SK-N-MC (cell line): ENCODE data around the gene SBSN.
A peak's percentile ranks its signal among the peaks of the same experiment; 100 is the strongest.

Source experiments
- DNase-seq: peaks from one replicate; pipeline ENCODE4 v3.0.0-alpha.2; 2011; ENCODE audit warnings: low read depth, low spot score
- H3K27ac ChIP-seq: fragments of 200-600 bp; sonication (generic); 2 replicates; pipeline ENCODE4 v1.5.1; 2016; ENCODE audit warnings: mixed run types
- H3K36me3 ChIP-seq: fragments of 200-600 bp; sonication (generic); 2 replicates; pipeline ENCODE4 v1.6.1; 2017; ENCODE audit warnings: antibody characterized with exemption, low read length, mixed read lengths; ENCODE audit not compliant: insufficient read depth
- H3K4me3 ChIP-seq: fragments of 200-600 bp; sonication (generic); 2 replicates; pipeline ENCODE4 v1.5.1; 2016
- H3K9ac ChIP-seq: fragments of 200-600 bp; sonication (generic); 2 replicates; pipeline ENCODE4 v1.8.0; 2017; ENCODE audit warnings: mixed run types, mixed read lengths; ENCODE audit not compliant: insufficient read length
- H3K9me3 ChIP-seq: fragments of 200-600 bp; sonication (generic); 2 replicates; pipeline ENCODE4 v1.6.1; 2017; ENCODE audit warnings: low read depth, mild to moderate bottlenecking, antibody characterized with exemption, low read length, moderate library complexity, mixed read lengths
- EZH2 ChIP-seq: fragments of 200-600 bp; sonication (generic); IDR thresholded peaks from one replicate; pipeline ENCODE4 v1.6.1; 2017; ENCODE audit warnings: antibody characterized with exemption
- FOXP2 ChIP-seq: optimal IDR thresholded peaks from 2 replicates; pipeline ENCODE3; 2011; ENCODE audit warnings: mild to moderate bottlenecking, moderate library complexity; ENCODE audit not compliant: insufficient read depth; ENCODE audit errors: extremely low read length, control extremely low read depth
- POLR2AphosphoS5 ChIP-seq: IDR thresholded peaks from 2 replicates; pipeline ENCODE4 v1.6.1; 2012; ENCODE audit warnings: mild to moderate bottlenecking, low read depth, low read length, borderline replicate concordance

The SBSN gene

DNA sequence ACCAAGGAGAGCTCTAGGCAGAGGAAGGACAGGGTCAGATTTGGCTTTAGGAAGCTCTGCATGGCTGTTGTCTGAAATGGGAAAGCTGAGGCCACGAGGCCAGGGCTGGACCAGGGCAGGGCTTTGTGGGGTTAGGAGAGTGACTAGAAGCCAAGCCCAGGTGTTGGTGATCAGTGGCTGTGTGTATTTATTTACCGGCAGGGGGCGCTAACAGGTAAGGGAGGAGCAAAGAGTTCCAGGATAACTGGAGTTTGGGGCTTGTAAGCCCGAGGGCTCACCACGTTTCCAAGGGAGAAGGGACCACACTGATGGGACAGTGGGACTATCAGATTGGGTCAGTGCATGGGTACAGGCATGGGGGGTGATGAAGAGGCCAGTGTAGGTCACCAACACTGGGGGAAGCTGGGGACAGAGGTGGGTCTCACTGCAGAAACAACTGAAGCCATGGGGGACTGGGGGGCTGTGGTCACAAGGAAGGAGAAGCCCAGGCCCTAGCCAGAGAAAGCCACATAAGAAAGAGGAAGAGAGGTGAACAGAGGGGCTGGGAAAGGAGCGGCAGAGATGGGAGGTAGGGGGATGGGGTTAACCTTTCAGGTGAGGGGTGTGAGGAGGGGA, 21.2 kb upstream of the SBSN start:
- H3K36me3 ChIP-seq = no peaks in the 10 kb centered on the region; the same call in 1 of the 2 replicates
- DNase-seq = peak; percentile 8
- no peak overlapping the region for H3K4me3 ChIP-seq
- no peak for TF ChIP-seq FOXP2
- no peak for TF ChIP-seq EZH2
- no peak for TF ChIP-seq POLR2AphosphoS5
- H3K9ac ChIP-seq = no peak overlapping the region
- H3K27ac ChIP-seq = no peak overlapping the region
- H3K9me3 ChIP-seq = no peaks in the 10 kb centered on the region

DNA sequence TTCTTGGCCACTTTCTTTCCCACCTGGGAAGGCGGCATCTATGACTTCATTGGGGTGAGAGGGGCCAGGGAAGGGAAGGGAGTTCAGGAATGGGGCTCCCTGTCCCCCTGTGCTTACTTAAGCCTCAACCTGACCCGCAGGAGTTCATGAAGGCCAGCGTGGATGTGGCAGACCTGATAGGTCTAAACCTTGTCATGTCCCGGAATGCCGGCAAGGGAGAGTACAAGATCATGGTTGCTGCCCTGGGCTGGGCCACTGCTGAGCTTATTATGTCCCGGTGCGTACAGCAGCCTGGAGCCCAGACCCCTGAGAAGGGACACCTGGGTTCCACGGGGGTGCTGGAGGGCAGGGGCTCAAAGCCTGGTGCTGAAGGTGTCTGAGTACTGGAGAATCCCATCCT, 18.4 kb upstream of the SBSN start:
- Histone ChIP-seq H3K27ac (no peak overlapping the region), H3K36me3 (no peaks in the 10 kb centered on the region; the same call in 1 of the 2 replicates), H3K9me3 (no peaks in the 10 kb centered on the region), H3K9ac (peak overlapping the region; percentile 96), H3K4me3 (peak overlapping the region; percentile 98)
- no peak for TF ChIP-seq EZH2
- no peak for TF ChIP-seq POLR2AphosphoS5
- no peak for TF ChIP-seq FOXP2
- no peak for DNase-seq

DNA sequence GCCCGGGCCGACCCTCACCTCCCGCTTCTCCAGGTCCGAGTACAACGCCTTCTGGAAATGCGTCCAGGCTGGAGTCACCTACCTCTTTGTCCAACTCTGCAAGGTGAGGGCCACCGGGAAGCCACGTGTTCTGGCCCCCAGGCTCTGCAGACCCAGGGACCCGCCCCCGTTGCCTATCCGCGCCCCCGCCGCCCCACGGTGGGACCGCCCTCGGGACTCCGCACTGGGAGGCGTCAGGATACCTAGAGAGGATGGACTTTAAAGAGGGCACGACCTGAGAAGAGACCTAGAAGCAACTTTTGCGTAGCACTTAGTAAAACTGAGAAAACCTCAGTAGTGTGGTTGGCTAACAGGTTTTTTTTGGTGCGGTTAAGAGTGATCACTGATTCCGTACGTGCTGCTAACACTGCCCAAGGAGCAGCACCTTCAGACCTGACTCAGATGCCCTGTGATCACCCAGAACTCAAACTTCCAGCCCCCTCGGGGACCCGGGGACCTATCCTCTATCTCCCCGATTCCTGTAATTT, 17.8 kb upstream of the SBSN start:
- DNase-seq = no peak
- H3K9ac ChIP-seq = peak overlapping the region; percentile 96
- no peaks in the 10 kb centered on the region for H3K9me3 ChIP-seq
- H3K36me3 ChIP-seq = no peaks in the 10 kb centered on the region; the same call in 1 of the 2 replicates
- peak overlapping the region; percentile 98 for H3K4me3 ChIP-seq
- no peak overlapping the region for H3K27ac ChIP-seq
- TF ChIP-seq FOXP2 (no peak), POLR2AphosphoS5 (no peak), EZH2 (no peak)

DNA sequence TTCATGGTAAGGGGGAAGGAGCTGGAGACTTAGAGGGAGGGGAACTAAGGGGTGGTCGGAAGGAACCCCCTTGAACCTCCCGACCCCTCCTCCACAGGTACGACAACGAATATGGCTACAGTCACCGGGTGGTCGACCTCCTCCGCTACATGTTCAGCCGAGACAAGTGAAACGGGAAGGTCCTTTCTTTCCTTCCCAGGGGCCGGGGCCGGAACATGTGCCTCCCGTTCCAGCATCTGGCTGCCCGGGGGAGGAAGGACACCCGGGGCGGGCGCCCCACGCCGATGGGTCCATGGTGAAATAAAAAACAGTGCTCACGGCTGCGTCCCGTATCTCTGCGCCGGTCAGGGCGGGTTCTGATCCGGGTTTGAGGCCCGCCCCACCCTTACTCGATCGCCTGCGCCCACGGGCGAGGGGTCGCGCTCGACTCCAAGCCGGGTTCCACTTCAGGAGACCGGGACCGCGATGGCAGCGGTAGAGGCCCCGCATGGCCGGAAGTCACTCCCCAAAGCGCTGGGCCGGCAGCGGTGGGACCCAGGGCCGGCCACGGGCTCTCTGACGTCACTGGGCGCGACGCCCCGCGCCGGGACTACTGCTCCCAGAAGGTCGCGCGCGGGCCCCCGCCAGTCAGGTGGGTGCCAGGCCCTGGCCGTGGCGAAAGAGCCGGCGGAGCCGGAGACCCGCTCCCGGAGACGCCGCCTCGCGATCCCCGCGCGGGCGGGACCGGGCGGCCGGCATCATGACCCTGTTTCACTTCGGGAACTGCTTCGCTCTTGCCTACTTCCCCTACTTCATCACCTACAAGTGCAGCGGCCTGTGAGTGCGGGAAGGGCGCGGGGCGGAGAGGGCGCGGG, 17.1 kb upstream of the SBSN start, which contains the start of gene TMEM147:
TMEM147 (plus strand) TSS at position 626 of the 854 bp plus-strand sequence; CDS start at position 740, 114 bp downstream.
- no peaks in the 10 kb centered on the region; the same call in 1 of the 2 replicates for H3K36me3 ChIP-seq
- peak within 1 kb of the TSS; percentile 98 for H3K4me3 ChIP-seq
- no peak within 1 kb of the TSS for H3K27ac ChIP-seq
- no peaks in the 10 kb centered on the region for H3K9me3 ChIP-seq
- peak within 1 kb of the TSS; percentile 96 for H3K9ac ChIP-seq
- DNase-seq = no peak
- TF ChIP-seq POLR2AphosphoS5 (peak; percentile 77), EZH2 (no peak), FOXP2 (peak; percentile 24)

DNA sequence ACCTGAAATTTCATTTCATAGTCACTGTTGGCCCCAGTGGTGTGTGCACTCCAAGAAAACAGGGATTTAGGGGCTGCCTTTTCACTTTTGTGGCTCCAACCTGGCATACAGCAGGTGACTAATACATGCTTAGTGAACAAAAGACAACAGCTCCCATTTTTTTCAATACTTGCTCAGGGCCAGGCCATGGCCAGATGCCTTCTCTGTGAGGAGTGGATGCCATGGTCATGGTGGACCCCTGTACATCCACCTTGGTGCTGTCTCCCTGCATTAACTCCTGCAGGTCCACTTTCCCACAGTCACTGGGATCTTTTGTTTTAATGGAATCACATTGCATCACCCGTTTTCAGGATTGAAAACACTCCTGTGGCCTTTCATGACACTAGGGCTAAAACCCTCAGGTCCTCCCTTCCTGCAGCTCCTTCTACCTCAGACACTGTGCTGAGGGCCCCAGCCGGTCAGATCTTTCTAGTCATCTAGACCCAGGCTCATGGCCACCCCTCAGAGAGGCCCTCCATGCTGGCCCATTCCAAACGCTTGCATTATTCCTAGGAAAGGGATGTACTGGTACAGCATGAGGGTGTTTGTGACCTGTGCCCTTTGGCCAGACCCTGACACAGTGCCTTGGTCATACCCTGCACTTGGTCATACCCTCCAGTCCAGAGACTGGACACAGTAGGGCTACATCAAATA, 16.1 kb upstream of the SBSN start:
- Histone ChIP-seq H3K27ac (no peak overlapping the region), H3K4me3 (peak overlapping the region; percentile 98), H3K9ac (peak overlapping the region; percentile 96), H3K36me3 (no peaks in the 10 kb centered on the region; the same call in 1 of the 2 replicates), H3K9me3 (no peaks in the 10 kb centered on the region)
- TF ChIP-seq POLR2AphosphoS5 = no peak
- TF ChIP-seq FOXP2 = no peak
- no peak for TF ChIP-seq EZH2
- no peak for DNase-seq

DNA sequence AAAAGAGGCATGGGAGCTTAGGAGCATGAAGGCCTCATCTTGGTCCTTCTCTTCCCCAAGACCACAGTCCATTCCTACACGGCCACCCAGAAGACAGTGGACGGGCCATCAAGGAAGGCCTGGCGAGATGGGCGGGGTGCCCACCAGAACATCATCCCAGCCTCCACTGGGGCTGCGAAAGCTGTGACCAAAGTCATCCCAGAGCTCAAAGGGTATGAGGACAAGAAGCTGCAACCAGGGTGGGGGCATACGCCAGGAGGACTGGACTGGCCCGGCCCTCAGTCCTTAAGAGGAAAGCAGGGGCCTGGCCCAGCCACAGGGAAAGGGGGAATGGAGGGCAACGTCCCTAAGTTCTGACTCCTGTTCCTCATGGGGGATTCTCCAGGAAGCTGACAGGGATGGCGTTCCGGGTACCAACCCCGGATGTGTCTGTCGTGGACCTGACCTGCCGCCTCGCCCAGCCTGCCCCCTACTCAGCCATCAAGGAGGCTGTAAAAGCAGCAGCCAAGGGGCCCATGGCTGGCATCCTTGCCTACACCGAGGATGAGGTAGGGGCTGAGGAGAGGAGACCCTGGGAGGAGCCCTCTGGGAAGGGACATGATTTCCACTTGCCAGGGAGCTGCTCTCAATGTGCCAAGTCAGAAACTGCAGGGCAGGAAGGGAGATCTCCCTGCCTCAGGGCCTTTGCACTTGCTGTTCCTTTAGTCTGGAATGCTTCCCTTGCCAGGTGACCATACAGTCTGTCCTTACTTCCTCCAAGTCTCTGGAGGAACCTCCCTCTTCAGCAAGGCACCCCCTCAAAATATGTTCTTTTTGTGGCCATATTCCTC, 15.4 kb upstream of the SBSN start:
- Histone ChIP-seq H3K36me3 (no peaks in the 10 kb centered on the region; the same call in 1 of the 2 replicates), H3K4me3 (no peak overlapping the region), H3K27ac (no peak overlapping the region), H3K9me3 (no peaks in the 10 kb centered on the region), H3K9ac (no peak overlapping the region)
- TF ChIP-seq FOXP2 = no peak
- no peak for TF ChIP-seq POLR2AphosphoS5
- TF ChIP-seq EZH2 = no peak
- DNase-seq = no peak

DNA sequence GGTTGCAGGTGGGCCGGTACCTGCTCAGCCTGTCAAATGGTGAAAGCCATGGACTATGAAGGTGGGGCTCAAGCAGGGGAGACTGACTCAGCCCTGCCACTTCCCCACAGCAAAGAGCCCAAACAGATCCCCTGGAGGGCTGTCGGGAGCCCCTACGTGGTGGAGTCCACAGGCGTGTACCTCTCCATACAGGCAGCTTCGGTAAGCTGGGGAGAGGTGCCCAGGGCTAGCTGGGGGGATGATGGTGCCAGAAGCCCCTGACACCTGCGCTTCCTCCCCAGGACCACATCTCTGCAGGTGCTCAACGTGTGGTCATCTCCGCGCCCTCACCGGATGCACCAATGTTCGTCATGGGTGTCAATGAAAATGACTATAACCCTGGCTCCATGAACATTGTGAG, 14.1 kb upstream of the SBSN start:
- no peaks in the 10 kb centered on the region; the same call in 1 of the 2 replicates for H3K36me3 ChIP-seq
- H3K9me3 ChIP-seq = no peaks in the 10 kb centered on the region
- no peak overlapping the region for H3K4me3 ChIP-seq
- no peak overlapping the region for H3K9ac ChIP-seq
- DNase-seq = no peak
- TF ChIP-seq POLR2AphosphoS5 (no peak), FOXP2 (no peak), EZH2 (no peak)
- no peak overlapping the region for H3K27ac ChIP-seq
